Fibroblast of mammary gland (primary cell): ENCODE results near the gene PBX1.

Source experiments
- DNase-seq: peaks from one replicate; pipeline ENCODE4 v3.0.0-alpha.2; 2010; ENCODE audit warnings: low read depth
- H3K4me3 ChIP-seq: 2 replicates; pipeline ENCODE4 v1.5.1; 2011; ENCODE audit warnings: low read depth, mild to moderate bottlenecking, low read length, moderate library complexity; ENCODE audit not compliant: control insufficient read depth
- CTCF ChIP-seq: conservative IDR thresholded peaks from 2 replicates; pipeline ENCODE4 v1.5.1; 2011; ENCODE audit warnings: low read depth, low read length, inconsistent platforms; ENCODE audit not compliant: control insufficient read depth, insufficient read depth

Gene PBX1

GRCh38 chr1:164699815-164700491 lies 141.0 kb downstream of the PBX1 start:
- TF ChIP-seq CTCF: no peak
- peak; percentile 65 for DNase-seq
- no peak overlapping the region for H3K4me3 ChIP-seq

GRCh38 chr1:164700683-164701082 lies 141.7 kb downstream of the PBX1 start:
- DNase-seq: no peak
- no peak overlapping the region for H3K4me3 ChIP-seq
- TF ChIP-seq CTCF: no peak

GRCh38 chr1:164701189-164701761 lies 142.3 kb downstream of the PBX1 start:
- TF ChIP-seq CTCF: no peak
- no peak for DNase-seq
- H3K4me3 ChIP-seq: no peak overlapping the region

GRCh38 chr1:164702216-164702615 lies 143.2 kb downstream of the PBX1 start:
- H3K4me3 ChIP-seq: no peak overlapping the region
- peak; percentile 49 for DNase-seq
- no peak for TF ChIP-seq CTCF

GRCh38 chr1:164702664-164703063 lies 143.7 kb downstream of the PBX1 start:
- DNase-seq: no peak
- no peak for TF ChIP-seq CTCF
- H3K4me3 ChIP-seq: no peak overlapping the region

GRCh38 chr1:164703463-164703862 lies 144.5 kb downstream of the PBX1 start:
- peak; percentile 36 for DNase-seq
- H3K4me3 ChIP-seq: no peak overlapping the region
- TF ChIP-seq CTCF: no peak
